AG04450 (cell line): ENCODE results near the gene CNTNAP5. TPM values are rescaled to one million over a fixed set of nuclear protein-coding genes. Genes with fewer than 3 reads are reported as not detected.

Source experiments
- CTCF ChIA-PET: fragments of 300-600, 350-600 bp; formaldehyde crosslinking; extraction: SDS; loops from one replicate; lab custom pipeline; 2022; ENCODE audit warnings: antibody characterized with exemption, inconsistent platforms; lab: Charles Lee
- POLR2A ChIA-PET: fragments of 350-600 bp; formaldehyde crosslinking; extraction: SDS; loops from one replicate; lab custom pipeline; 2021; ENCODE audit warnings: antibody characterized with exemption, inconsistent platforms; lab: Yijun Ruan, JAX
- DNase-seq: peaks from one replicate; pipeline ENCODE4 v3.0.0-alpha.2; 2011; ENCODE audit warnings: low read depth, low spot score
- H3K27ac ChIP-seq: one replicate; pipeline ENCODE4 v1.5.1; 2012; ENCODE audit warnings: low read depth, low read length, control low read depth
- H3K27me3 ChIP-seq: one replicate; pipeline ENCODE4 v1.6.0; 2012; ENCODE audit warnings: low read length; ENCODE audit not compliant: control insufficient read depth, insufficient read depth
- H3K4me3 ChIP-seq: 2 replicates; pipeline ENCODE4 v1.5.1; 2011; ENCODE audit warnings: mild to moderate bottlenecking, low read depth, low read length, control low read depth
- H3K9me3 ChIP-seq: 2 replicates; pipeline ENCODE4 v1.5.1; 2012; ENCODE audit warnings: low read length; ENCODE audit not compliant: control insufficient read depth, insufficient read depth
- CTCF ChIP-seq: IDR thresholded peaks from 2 replicates; pipeline ENCODE4 v1.5.1; 2011; ENCODE audit warnings: low read depth, low read length, control low read depth, inconsistent platforms
- polyA plus RNA-seq: library from polyadenylated mRNA; depleted of rRNA; stranded (reverse); fragments of >200 nt; gene quantifications from 2 replicates; pipeline ENCODE4 v1.2.3, GENCODE V29; 2011

The CNTNAP5 gene
- polyA plus RNA-seq, 1 experiment, result not detected

GRCh38 chr2:124283096-124283495 is 258.0 kb downstream of the CNTNAP5 start:
- ChIA-PET POLR2A (no interaction called here), CTCF (no interaction called here)
- no peak for TF ChIP-seq CTCF
- no peak for DNase-seq
- H3K27ac ChIP-seq, result no peak overlapping the region
- no peak overlapping the region for H3K4me3 ChIP-seq
- H3K27me3 ChIP-seq, result no peaks in the 10 kb centered on the region
- H3K9me3 ChIP-seq, result peaks cover 27% of the 10 kb centered on the region

GRCh38 chr2:124286089-124286783 is 261.1 kb downstream of the CNTNAP5 start:
- no peak for DNase-seq
- TF ChIP-seq CTCF, result no peak

GRCh38 chr2:124289060-124289459 is 264.0 kb downstream of the CNTNAP5 start:
- no peak overlapping the region for H3K4me3 ChIP-seq
- POLR2A ChIA-PET, result no interaction called here
- peaks cover 24% of the 10 kb centered on the region; the same call in 1 of the 2 replicates for H3K9me3 ChIP-seq
- no peak overlapping the region for H3K27ac ChIP-seq
- CTCF ChIA-PET, result no interaction called here
- DNase-seq, result no peak
- TF ChIP-seq CTCF, result no peak
- no peaks in the 10 kb centered on the region for H3K27me3 ChIP-seq

More at GRCh38 chr2:124286089-124286783, 261.1 kb downstream of the CNTNAP5 start:
- Histone ChIP-seq H3K27me3 (no peaks in the 10 kb centered on the region), H3K4me3 (no peak overlapping the region), H3K27ac (no peak overlapping the region), H3K9me3 (peaks cover 24% of the 10 kb centered on the region; the same call in 1 of the 2 replicates)
- ChIA-PET CTCF (no interaction called here), POLR2A (no interaction called here)

DNA sequence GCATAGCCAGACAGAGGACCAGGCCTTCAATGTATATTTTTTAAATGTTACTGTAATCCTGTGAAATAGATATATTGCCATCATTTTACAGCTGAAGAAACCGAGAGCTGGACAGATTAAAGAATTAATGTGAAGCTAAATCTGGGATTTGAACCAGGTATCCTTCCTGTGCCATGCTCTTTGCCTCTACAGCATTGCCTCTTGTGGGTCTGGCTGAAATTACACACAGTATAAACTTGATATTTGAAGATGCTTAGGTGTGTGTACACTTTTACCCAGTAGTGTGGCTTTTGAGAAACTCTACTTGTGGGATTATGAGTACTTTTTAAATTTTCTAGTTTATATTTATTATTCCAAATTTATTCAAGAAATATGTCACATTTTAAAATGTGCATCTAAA is 264.5 kb downstream of the CNTNAP5 start:
- H3K27ac ChIP-seq, result no peak overlapping the region
- no peaks in the 10 kb centered on the region for H3K27me3 ChIP-seq
- H3K9me3 ChIP-seq, result peaks cover 22% of the 10 kb centered on the region; the same call in 1 of the 2 replicates
- TF ChIP-seq CTCF, result no peak
- DNase-seq, result no peak
- POLR2A ChIA-PET, result no interaction called here
- no peak overlapping the region for H3K4me3 ChIP-seq
- CTCF ChIA-PET, result no interaction called here

DNA sequence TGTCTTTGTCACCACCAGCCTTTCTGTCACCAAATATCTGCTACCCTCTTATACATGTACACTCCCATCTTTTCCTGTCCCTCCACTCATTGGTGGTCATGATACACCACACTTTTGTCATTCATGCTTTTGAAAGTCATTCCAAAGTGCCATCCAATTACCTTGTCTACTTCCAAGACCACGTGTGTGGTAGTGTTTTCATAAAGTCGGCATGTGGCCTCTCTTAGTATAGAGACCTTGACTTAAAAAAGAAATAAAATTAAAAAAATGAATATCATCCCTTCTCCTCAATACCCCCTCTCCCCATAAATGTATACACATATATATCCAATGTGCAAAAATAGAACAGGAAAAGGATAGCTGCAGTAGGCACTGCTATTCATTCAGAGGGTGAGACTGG is 271.4 kb downstream of the CNTNAP5 start:
- ChIA-PET CTCF (no interaction called here), POLR2A (no interaction called here)
- Histone ChIP-seq H3K27me3 (no peaks in the 10 kb centered on the region), H3K9me3 (peaks cover 8% of the 10 kb centered on the region), H3K27ac (no peak overlapping the region), H3K4me3 (no peak overlapping the region)
- no peak for TF ChIP-seq CTCF
- DNase-seq, result no peak
